GM06990 (cell line): Measurements from ENCODE around the gene DNAH2.

ENCODE experiments used
- DNase-seq: peaks from one replicate; pipeline ENCODE4 v3.0.0-alpha.2; 2011; ENCODE audit not compliant: insufficient read length; ENCODE audit errors: extremely low read depth
- H3K27me3 ChIP-seq: replicated peaks from 2 replicates; pipeline ENCODE4 v1.6.0; 2011; ENCODE audit warnings: low read length; ENCODE audit not compliant: control insufficient read depth, insufficient read depth
- H3K36me3 ChIP-seq: 2 replicates; pipeline ENCODE4 v1.5.1; 2011; ENCODE audit warnings: low read length; ENCODE audit not compliant: control insufficient read depth, insufficient read depth
- H3K4me3 ChIP-seq: replicated peaks from 2 replicates; pipeline ENCODE4 v1.5.1; 2011; ENCODE audit warnings: low read depth, mild to moderate bottlenecking, control low read depth, low read length
- TF ChIP-seq, protein P1 (sequence below): IDR thresholded peaks from 2 replicates; pipeline ENCODE4 v1.5.1; 2011; ENCODE audit warnings: low read length, control low read depth, mild to moderate bottlenecking, inconsistent platforms; ENCODE audit not compliant: insufficient read depth, poor library complexity, severe bottlenecking

Gene DNAH2

DNA sequence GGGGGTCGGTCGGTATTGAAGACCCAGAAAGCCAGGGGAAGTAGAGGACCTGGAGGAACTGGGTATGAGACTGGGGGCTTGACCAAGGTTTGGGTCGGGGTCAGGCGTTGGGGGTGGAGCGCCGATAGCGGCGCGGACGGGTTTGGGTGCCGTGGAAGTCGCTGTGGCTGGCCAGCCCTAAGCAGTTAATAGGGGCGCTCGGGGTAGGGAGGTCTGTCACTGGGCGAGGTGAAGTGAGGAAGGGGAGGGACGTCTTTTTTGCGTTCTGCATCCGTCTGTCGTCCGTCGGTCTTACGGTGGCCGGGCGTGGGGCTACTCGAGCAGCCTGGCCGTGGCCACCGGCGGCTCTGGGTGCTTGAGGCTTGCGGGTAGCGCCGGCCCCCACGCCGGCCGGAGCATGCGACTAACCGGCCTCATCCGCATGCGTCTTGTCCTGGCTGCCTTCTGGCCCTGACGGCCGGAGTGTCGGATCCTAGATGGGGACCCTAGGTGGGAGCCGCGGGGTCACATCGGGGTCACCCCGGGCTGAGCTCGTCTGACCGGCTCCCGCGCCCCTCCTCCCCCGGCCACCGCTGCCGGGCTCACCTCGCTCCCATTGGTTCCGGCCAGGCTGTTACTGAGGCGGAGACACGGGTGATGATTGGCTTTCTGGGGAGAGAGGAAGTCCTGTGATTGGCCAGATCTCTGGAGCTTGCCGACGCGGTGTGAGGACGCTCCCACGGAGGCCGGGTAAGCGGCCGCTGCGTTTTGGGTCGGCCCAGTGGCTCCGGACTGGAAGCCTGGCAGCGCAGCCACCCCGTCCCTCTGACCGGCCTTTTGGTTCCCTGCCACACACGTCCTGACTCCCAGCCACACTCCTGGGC, 127.0 kb downstream of the DNAH2 start:
- Histone ChIP-seq H3K27me3 (no peaks in the 10 kb centered on the region), H3K36me3 (peaks cover 22% of the 10 kb centered on the region), H3K4me3 (peak overlapping the region; percentile 89)
- TF ChIP-seq, protein P1, sequence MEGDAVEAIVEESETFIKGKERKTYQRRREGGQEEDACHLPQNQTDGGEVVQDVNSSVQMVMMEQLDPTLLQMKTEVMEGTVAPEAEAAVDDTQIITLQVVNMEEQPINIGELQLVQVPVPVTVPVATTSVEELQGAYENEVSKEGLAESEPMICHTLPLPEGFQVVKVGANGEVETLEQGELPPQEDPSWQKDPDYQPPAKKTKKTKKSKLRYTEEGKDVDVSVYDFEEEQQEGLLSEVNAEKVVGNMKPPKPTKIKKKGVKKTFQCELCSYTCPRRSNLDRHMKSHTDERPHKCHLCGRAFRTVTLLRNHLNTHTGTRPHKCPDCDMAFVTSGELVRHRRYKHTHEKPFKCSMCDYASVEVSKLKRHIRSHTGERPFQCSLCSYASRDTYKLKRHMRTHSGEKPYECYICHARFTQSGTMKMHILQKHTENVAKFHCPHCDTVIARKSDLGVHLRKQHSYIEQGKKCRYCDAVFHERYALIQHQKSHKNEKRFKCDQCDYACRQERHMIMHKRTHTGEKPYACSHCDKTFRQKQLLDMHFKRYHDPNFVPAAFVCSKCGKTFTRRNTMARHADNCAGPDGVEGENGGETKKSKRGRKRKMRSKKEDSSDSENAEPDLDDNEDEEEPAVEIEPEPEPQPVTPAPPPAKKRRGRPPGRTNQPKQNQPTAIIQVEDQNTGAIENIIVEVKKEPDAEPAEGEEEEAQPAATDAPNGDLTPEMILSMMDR, result no peak
- DNase-seq, result peak; percentile 91

DNA sequence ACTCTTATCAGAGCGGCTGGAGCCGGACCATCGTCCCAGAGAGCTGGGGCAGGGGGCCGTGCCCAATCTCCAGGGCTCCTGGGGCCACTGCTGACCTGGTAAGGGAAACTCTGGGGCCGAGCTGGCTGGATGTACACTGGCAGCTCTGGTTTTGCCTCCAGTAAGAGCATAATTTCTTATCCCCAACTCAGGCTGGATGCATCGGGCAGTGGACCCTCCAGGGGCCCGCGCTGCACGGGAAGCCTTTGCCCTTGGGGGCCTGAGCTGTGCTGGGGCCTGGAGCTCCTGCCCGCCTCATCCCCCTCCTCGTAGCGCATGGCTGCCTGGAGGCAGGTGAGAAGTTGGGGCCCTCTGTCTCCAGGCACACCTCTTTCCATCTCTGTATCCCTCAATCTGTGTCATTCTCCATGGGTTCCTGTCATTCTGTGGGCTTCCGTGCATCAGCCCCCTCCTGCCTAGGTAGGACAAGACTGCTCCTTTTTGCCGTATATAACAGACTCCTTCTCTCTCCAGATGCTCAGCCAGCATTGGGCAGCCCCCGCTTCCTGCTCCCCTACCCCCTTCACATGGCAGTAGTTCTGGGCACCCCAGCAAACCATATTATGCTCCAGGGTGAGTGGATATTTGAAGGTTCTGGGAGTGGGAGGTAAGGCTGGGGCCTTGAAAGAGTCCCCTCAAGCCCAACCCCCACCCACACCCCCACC, 128.0 kb downstream of the DNAH2 start:
- TF ChIP-seq, protein P1, result no peak
- peak overlapping the region; percentile 89 for H3K4me3 ChIP-seq
- DNase-seq, result no peak
- no peaks in the 10 kb centered on the region for H3K27me3 ChIP-seq
- peaks cover 27% of the 10 kb centered on the region for H3K36me3 ChIP-seq

DNA sequence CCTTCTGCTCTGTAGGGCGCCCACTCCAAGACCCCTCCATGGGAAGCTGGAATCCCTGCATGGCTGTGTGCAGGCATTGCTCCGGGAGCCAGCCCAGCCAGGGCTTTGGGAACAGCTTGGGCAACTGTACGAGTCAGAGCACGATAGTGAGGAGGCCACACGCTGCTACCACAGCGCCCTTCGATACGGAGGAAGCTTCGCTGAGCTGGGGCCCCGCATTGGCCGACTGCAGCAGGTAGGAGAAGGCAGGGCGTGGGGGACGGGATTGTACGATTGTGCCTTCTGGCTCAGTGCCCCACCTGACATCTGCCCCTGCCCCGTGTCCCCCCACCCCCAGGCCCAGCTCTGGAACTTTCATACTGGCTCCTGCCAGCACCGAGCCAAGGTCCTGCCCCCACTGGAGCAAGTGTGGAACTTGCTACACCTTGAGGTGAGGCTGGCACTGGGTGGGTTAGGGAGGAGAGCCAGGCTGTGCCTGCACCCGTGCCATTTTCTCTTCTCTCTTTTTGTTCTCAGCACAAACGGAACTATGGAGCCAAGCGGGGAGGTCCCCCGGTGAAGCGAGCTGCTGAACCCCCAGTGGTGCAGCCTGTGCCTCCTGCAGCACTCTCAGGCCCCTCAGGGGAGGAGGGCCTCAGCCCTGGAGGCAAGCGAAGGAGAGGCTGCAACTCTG, 128.7 kb downstream of the DNAH2 start:
- Histone ChIP-seq H3K27me3 (no peaks in the 10 kb centered on the region), H3K36me3 (peaks cover 33% of the 10 kb centered on the region), H3K4me3 (no peak overlapping the region)
- DNase-seq, result no peak
- TF ChIP-seq, protein P1, result no peak

DNA sequence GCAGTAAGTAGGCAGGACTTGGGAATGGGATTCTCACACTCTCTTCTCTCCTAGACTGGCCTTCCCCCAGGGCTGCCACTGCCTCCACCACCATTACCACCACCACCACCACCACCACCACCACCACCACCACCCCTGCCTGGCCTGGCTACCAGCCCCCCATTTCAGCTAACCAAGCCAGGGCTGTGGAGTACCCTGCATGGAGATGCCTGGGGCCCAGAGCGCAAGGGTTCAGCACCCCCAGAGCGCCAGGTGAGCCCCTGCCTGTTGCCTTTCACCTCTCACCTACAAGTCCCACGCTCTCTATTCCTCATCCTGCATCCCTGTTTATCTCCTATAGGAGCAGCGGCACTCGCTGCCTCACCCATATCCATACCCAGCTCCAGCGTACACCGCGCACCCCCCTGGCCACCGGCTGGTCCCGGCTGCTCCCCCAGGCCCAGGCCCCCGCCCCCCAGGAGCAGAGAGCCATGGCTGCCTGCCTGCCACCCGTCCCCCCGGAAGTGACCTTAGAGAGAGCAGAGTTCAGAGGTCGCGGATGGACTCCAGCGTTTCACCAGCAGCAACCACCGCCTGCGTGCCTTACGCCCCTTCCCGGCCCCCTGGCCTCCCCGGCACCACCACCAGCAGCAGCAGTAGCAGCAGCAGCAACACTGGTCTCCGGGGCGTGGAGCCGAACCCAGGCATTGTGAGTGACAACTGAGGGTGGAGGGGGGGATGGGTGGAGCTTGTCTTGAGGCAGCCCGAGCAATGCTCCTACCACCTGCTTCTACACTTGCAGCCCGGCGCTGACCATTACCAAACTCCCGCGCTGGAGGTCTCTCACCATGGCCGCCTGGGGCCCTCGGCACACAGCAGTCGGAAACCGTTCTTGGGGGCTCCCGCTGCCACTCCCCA, 129.5 kb downstream of the DNAH2 start:
- Histone ChIP-seq H3K36me3 (peaks cover 37% of the 10 kb centered on the region), H3K27me3 (no peaks in the 10 kb centered on the region), H3K4me3 (no peak overlapping the region)
- TF ChIP-seq, protein P1, result no peak
- DNase-seq, result no peak

DNA sequence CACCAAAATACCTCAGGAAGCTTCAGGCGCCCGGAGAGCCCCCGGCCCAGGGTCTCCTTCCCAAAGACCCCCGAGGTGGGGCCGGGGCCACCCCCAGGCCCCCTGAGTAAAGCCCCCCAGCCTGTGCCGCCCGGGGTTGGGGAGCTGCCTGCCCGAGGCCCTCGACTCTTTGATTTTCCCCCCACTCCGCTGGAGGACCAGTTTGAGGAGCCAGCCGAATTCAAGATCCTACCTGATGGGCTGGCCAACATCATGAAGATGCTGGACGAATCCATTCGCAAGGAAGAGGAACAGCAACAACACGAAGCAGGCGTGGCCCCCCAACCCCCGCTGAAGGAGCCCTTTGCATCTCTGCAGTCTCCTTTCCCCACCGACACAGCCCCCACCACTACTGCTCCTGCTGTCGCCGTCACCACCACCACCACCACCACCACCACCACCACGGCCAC, 130.6 kb downstream of the DNAH2 start:
- TF ChIP-seq, protein P1, result no peak
- Histone ChIP-seq H3K27me3 (no peaks in the 10 kb centered on the region), H3K36me3 (peaks cover 46% of the 10 kb centered on the region), H3K4me3 (no peak overlapping the region)
- DNase-seq, result no peak
